ENCODE results near the gene PRDM16. TPM values are rescaled to one million over a fixed set of nuclear protein-coding genes. Genes with fewer than 3 reads are reported as not detected.

The PRDM16 gene
- polyA plus RNA-seq, 1 donor from 2014 or later = 0.21 TPM

GRCh38 chr1:3240524-3241235 lies 171.7 kb downstream of the PRDM16 start:
- Histone ChIP-seq H3K9me2 (ENCODE audit: insufficient read depth, low read length) (no peaks in the 10 kb centered on the region), H3K9ac (ENCODE audit: low read length) (no peak overlapping the region), H2AFZ (ENCODE audit: low read depth, low read length) (no peak overlapping the region), H3K9me3 (ENCODE audit: low read length) (no peaks in the 10 kb centered on the region), H4K20me1 (ENCODE audit: insufficient read depth) (no peaks in the 10 kb centered on the region), H3K79me2 (replicated peaks; ENCODE audit: insufficient read depth, low read length) (no peaks in the 10 kb centered on the region), H3K4me3 (ENCODE audit: low read length) (no peak overlapping the region), H3K36me3 (ENCODE audit: insufficient read depth, low read length) (no peaks in the 10 kb centered on the region), H3K4me2 (ENCODE audit: low read length) (no peak overlapping the region), H3F3A (ENCODE audit: insufficient read depth, low read length, poor library complexity, severe bottlenecking) (no peaks in the 10 kb centered on the region), H3K27me3 (ENCODE audit: insufficient read depth, low read depth, low read length) (no peaks in the 10 kb centered on the region), H3K27ac (ENCODE audit: low read length) (no peak overlapping the region)
- TF ChIP-seq REST (IDR thresholded peaks at IDR 0.05; ENCODE audit: borderline replicate concordance) (no peak), RAD21 (conservative IDR thresholded peaks at IDR 0.05) (no peak), EP300 (conservative IDR thresholded peaks at IDR 0.05; ENCODE audit: poor library complexity, severe bottlenecking) (no peak), EZH2 (IDR thresholded peaks at IDR 0.05; ENCODE audit: borderline replicate concordance, insufficient read depth, low read length, poor library complexity, severe bottlenecking) (no peak), CTCF (IDR thresholded peaks at IDR 0.05; ENCODE audit: poor library complexity, severe bottlenecking) (no peak), SMC3 (conservative IDR thresholded peaks at IDR 0.05; ENCODE audit: poor library complexity) (no peak), MXI1 (conservative IDR thresholded peaks at IDR 0.05; ENCODE audit: poor library complexity, severe bottlenecking) (no peak), POLR2AphosphoS5 (IDR thresholded peaks at IDR 0.05) (no peak), TAF1 (IDR thresholded peaks at IDR 0.05; ENCODE audit: low read depth) (no peak)

GRCh38 chr1:3241236-3241550 lies 172.2 kb downstream of the PRDM16 start:
- Histone ChIP-seq H3K9me2 (ENCODE audit: insufficient read depth, low read length) (no peaks in the 10 kb centered on the region), H4K20me1 (ENCODE audit: insufficient read depth) (no peaks in the 10 kb centered on the region), H3F3A (ENCODE audit: insufficient read depth, low read length, poor library complexity, severe bottlenecking) (no peaks in the 10 kb centered on the region), H3K9ac (ENCODE audit: low read length) (no peak overlapping the region), H3K4me3 (ENCODE audit: low read length) (no peak overlapping the region), H3K4me2 (ENCODE audit: low read length) (no peak overlapping the region), H3K27me3 (ENCODE audit: insufficient read depth, low read depth, low read length) (no peaks in the 10 kb centered on the region), H3K27ac (ENCODE audit: low read length) (no peak overlapping the region), H3K79me2 (replicated peaks; ENCODE audit: insufficient read depth, low read length) (no peaks in the 10 kb centered on the region), H3K36me3 (ENCODE audit: insufficient read depth, low read length) (no peaks in the 10 kb centered on the region), H3K9me3 (ENCODE audit: low read length) (no peaks in the 10 kb centered on the region), H2AFZ (ENCODE audit: low read depth, low read length) (no peak overlapping the region)
- TF ChIP-seq TAF1 (IDR thresholded peaks at IDR 0.05; ENCODE audit: low read depth) = no peak
- no peak for TF ChIP-seq RAD21 (conservative IDR thresholded peaks at IDR 0.05)
- no peak for TF ChIP-seq POLR2AphosphoS5 (IDR thresholded peaks at IDR 0.05)
- no peak for TF ChIP-seq CTCF (IDR thresholded peaks at IDR 0.05; ENCODE audit: poor library complexity, severe bottlenecking)
- no peak for TF ChIP-seq REST (IDR thresholded peaks at IDR 0.05; ENCODE audit: borderline replicate concordance)
- no peak for TF ChIP-seq SMC3 (conservative IDR thresholded peaks at IDR 0.05; ENCODE audit: poor library complexity)
- no peak for TF ChIP-seq MXI1 (conservative IDR thresholded peaks at IDR 0.05; ENCODE audit: poor library complexity, severe bottlenecking)
- TF ChIP-seq EZH2 (IDR thresholded peaks at IDR 0.05; ENCODE audit: borderline replicate concordance, insufficient read depth, low read length, poor library complexity, severe bottlenecking) = no peak
- TF ChIP-seq EP300 (conservative IDR thresholded peaks at IDR 0.05; ENCODE audit: poor library complexity, severe bottlenecking) = no peak

Measured in neural cell (in vitro differentiated cells).